ENCODE measurements around the gene SLIT3. TPM values are rescaled to one million over a fixed set of nuclear protein-coding genes. Genes with fewer than 3 reads are reported as not detected.

The SLIT3 gene
- total RNA-seq, 2 experiments from 2014 or later: not detected

DNA sequence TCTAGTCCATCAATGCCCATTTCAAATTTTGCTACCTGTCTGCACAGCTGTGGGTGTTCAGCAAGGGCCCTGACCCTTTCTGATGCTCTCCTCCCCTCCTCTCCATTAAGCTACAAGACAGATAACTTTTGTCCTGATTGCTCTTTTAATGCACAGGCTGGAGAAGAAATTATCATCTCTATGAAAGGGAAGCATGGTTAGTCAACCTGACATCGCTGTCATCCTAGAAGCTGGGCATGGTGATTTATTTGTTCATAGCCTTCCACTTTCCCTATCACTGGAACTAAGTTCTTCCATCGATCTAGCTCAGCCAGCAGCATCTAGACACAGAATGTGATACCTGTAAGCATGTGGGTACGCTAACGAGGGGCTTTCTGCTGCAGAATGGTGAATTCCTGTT lies 50.1 kb downstream of the SLIT3 start:
- Mint-ChIP-seq H3K4me3 (no peak overlapping the region), H3K4me1 (ENCODE audit: low read depth) (no peaks in the 10 kb centered on the region), H3K9me3 (no peaks in the 10 kb centered on the region), H3K27me3 (peaks cover 14% of the 10 kb centered on the region), H3K27ac (no peak overlapping the region), H3K36me3 (ENCODE audit: low read depth) (no peaks in the 10 kb centered on the region)
- TF ChIP-seq, protein P1, sequence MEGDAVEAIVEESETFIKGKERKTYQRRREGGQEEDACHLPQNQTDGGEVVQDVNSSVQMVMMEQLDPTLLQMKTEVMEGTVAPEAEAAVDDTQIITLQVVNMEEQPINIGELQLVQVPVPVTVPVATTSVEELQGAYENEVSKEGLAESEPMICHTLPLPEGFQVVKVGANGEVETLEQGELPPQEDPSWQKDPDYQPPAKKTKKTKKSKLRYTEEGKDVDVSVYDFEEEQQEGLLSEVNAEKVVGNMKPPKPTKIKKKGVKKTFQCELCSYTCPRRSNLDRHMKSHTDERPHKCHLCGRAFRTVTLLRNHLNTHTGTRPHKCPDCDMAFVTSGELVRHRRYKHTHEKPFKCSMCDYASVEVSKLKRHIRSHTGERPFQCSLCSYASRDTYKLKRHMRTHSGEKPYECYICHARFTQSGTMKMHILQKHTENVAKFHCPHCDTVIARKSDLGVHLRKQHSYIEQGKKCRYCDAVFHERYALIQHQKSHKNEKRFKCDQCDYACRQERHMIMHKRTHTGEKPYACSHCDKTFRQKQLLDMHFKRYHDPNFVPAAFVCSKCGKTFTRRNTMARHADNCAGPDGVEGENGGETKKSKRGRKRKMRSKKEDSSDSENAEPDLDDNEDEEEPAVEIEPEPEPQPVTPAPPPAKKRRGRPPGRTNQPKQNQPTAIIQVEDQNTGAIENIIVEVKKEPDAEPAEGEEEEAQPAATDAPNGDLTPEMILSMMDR (IDR thresholded peaks at IDR 0.05): no peak
- intact Hi-C loops (cut with DNase I, micrococcal nuclease): no loop called here
- CTCF ChIA-PET: no interaction called here
- H3K27me3 ChIP-seq (ENCODE audit: control insufficient read depth in 1 of 2, insufficient read depth in 2 of 2, low read length in 2 of 2): no peaks in the 10 kb centered on the region
- H3K4me1 ChIP-seq (ENCODE audit: insufficient read depth, low read length): no peaks in the 10 kb centered on the region
- POLR2A ChIA-PET: no interaction called here
- no peak overlapping the region for H3K27ac ChIP-seq (ENCODE audit: low read depth in 1 of 2, low read length in 2 of 2)
- no peak for ATAC-seq (ENCODE audit: poor library complexity)
- no peak for DNase-seq
- H3K36me3 ChIP-seq (ENCODE audit: insufficient read depth, low read length): no peaks in the 10 kb centered on the region
- no peak overlapping the region for H3K4me3 ChIP-seq (ENCODE audit: low read length)
- no peaks in the 10 kb centered on the region for H3K9me3 ChIP-seq (ENCODE audit: control insufficient read depth in 1 of 2, insufficient read depth in 1 of 2, low read length in 2 of 2)

DNA sequence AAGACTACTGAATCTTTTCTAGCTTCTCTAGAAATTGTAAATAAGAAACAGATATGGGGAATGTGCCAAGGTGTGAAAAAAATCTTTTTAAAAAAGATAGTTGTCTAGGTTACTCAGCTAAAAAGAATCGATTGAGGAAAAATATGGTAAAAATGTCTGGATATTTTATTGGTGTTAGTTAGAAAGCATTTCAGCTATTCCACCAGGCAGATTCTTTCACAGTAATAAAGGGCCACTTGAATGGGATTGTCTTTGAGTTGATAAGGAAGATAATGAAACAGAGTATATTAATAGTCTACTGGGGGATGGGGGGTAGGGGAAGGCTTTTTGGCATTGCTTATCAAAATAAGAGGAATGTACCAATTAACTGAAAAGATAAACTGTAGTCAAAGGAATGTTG lies 51.9 kb downstream of the SLIT3 start:
- Mint-ChIP-seq H3K4me1 (ENCODE audit: low read depth) (no peaks in the 10 kb centered on the region), H3K9me3 (no peaks in the 10 kb centered on the region), H3K4me3 (no peak overlapping the region), H3K27me3 (peaks cover 21% of the 10 kb centered on the region), H3K36me3 (ENCODE audit: low read depth) (no peaks in the 10 kb centered on the region), H3K27ac (no peak overlapping the region)
- DNase-seq (no peak), ATAC-seq (ENCODE audit: poor library complexity) (no peak)
- TF ChIP-seq, protein P1 (IDR thresholded peaks at IDR 0.05): no peak
- Histone ChIP-seq H3K4me3 (ENCODE audit: low read length) (no peak overlapping the region), H3K27ac (ENCODE audit: low read depth in 1 of 2, low read length in 2 of 2) (no peak overlapping the region), H3K9me3 (ENCODE audit: control insufficient read depth in 1 of 2, insufficient read depth in 1 of 2, low read length in 2 of 2) (peaks cover 0 to 2% of the 10 kb centered on the region in 2 experiments), H3K27me3 (ENCODE audit: control insufficient read depth in 1 of 2, insufficient read depth in 2 of 2, low read length in 2 of 2) (no peaks in the 10 kb centered on the region), H3K4me1 (ENCODE audit: insufficient read depth, low read length) (no peaks in the 10 kb centered on the region), H3K36me3 (ENCODE audit: insufficient read depth, low read length) (no peaks in the 10 kb centered on the region)
- intact Hi-C loops (cut with DNase I, micrococcal nuclease): no loop called here
- CTCF ChIA-PET: no interaction called here
- POLR2A ChIA-PET: no interaction called here

DNA sequence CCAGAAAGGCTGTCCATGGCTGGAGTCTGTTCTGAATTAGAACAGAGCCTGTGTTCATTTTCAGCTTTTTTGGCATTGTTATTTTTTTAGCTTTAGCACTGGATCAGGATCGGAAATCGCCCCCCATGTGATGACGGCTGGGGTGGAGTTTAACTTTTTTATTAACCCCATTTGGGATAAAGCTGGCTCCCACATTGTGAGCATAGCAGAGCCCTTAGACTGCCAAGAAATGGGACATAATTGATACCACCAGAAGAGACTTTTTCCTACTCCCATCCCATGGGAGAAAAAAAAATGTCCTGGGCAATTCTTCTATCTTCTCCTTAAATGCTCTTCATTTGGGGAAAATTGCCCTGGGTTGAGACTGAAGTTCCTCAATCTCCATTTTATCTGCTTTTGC lies 52.4 kb downstream of the SLIT3 start:
- peaks cover 21% of the 10 kb centered on the region for H3K27me3 Mint-ChIP-seq
- ChIA-PET CTCF (no interaction called here), POLR2A (no interaction called here)
- TF ChIP-seq, protein P1 (IDR thresholded peaks at IDR 0.05): no peak
- intact Hi-C loops (cut with DNase I, micrococcal nuclease): no loop called here
- H3K36me3 Mint-ChIP-seq (ENCODE audit: low read depth): no peaks in the 10 kb centered on the region
- no peak overlapping the region for H3K4me3 Mint-ChIP-seq
- Histone ChIP-seq H3K4me1 (ENCODE audit: insufficient read depth, low read length) (no peaks in the 10 kb centered on the region), H3K9me3 (ENCODE audit: control insufficient read depth in 1 of 2, insufficient read depth in 1 of 2, low read length in 2 of 2) (peaks cover 0 to 4% of the 10 kb centered on the region in 2 experiments), H3K36me3 (ENCODE audit: insufficient read depth, low read length) (no peaks in the 10 kb centered on the region), H3K27me3 (ENCODE audit: control insufficient read depth in 1 of 2, insufficient read depth in 2 of 2, low read length in 2 of 2) (no peaks in the 10 kb centered on the region), H3K27ac (ENCODE audit: low read depth in 1 of 2, low read length in 2 of 2) (no peak overlapping the region), H3K4me3 (ENCODE audit: low read length) (no peak overlapping the region)
- H3K4me1 Mint-ChIP-seq (ENCODE audit: low read depth): no peaks in the 10 kb centered on the region
- DNase-seq: no peak
- no peaks in the 10 kb centered on the region for H3K9me3 Mint-ChIP-seq
- ATAC-seq (ENCODE audit: poor library complexity): no peak
- no peak overlapping the region for H3K27ac Mint-ChIP-seq
